H1 (cell line): ENCODE data around the gene TPSB2. TPM values are rescaled to one million over a fixed set of nuclear protein-coding genes. Genes with fewer than 3 reads are reported as not detected.

ENCODE experiments used
- CTCF ChIA-PET: fragments of 300-600 bp; sonication (Branson Sonifier 250); formaldehyde crosslinking; loops from one replicate; lab custom pipeline; 2021; ENCODE audit not compliant: partially characterized antibody; lab: Charles Lee
- POLR2A ChIA-PET: fragments of 300-600 bp; sonication (Branson Sonifier 250); formaldehyde crosslinking; loops from one replicate; lab custom pipeline; 2021; ENCODE audit warnings: inconsistent platforms; ENCODE audit not compliant: partially characterized antibody; lab: Charles Lee
- DNase-seq, 2 experiments: peaks; one replicate each; pipeline versions ENCODE4 v3.0.0 to v3.0.0-alpha.2; 2010 to 2022; ENCODE audit warnings: low spot score in 2 of 2, low read depth in 1 of 2, mixed read lengths in 1 of 2
- FAIRE-seq: peaks from 2 replicates; lab custom pipeline; 2011; peaks lifted over from hg19 to GRCh38; lab: Jason Lieb, UNC
- H2AFZ ChIP-seq: 2 replicates; pipeline ENCODE4 v1.8.1; 2012; ENCODE audit warnings: low read length, inconsistent platforms
- H2AK5ac ChIP-seq: 2 replicates; pipeline ENCODE4 v1.6.1; 2013; ENCODE audit warnings: low read depth, low read length
- H2BK120ac ChIP-seq: replicated peaks from 2 replicates; pipeline ENCODE3; 2013; ENCODE audit warnings: low read depth, low read length, inconsistent platforms
- H2BK12ac ChIP-seq: 2 replicates; pipeline ENCODE4 v1.6.1; 2013; ENCODE audit warnings: low read depth, low read length
- H2BK15ac ChIP-seq: 2 replicates; pipeline ENCODE4 v1.6.1; 2013; ENCODE audit warnings: low read length
- H2BK20ac ChIP-seq: 2 replicates; pipeline ENCODE4 v1.6.1; 2013; ENCODE audit warnings: low read length
- H2BK5ac ChIP-seq: 2 replicates; pipeline ENCODE4 v1.6.1; 2013; ENCODE audit warnings: low read depth, low read length
- H3K14ac ChIP-seq: 2 replicates; pipeline ENCODE4 v1.6.1; 2013; ENCODE audit warnings: inconsistent platforms; ENCODE audit not compliant: insufficient read length
- H3K18ac ChIP-seq: 2 replicates; pipeline ENCODE4 v1.6.1; 2013; ENCODE audit warnings: low read length; ENCODE audit errors: extremely low read depth
- H3K23ac ChIP-seq: 2 replicates; pipeline ENCODE4 v1.6.1; 2013; ENCODE audit warnings: inconsistent platforms; ENCODE audit not compliant: insufficient read length
- H3K23me2 ChIP-seq: 2 replicates; pipeline ENCODE4 v1.6.1; 2013; ENCODE audit warnings: low read depth, low read length
- H3K27ac ChIP-seq: 2 replicates; pipeline ENCODE4 v1.6.1; 2011; ENCODE audit warnings: low read depth, low read length, inconsistent platforms
- H3K27me3 ChIP-seq, 4 experiments: replicated peaks in 1 of 4; 1 replicate in 1 of 4; 2 replicates in 3 of 4; pipeline versions ENCODE4 v1.6.1 to v1.8.1; 2011 to 2013; ENCODE audit warnings: low read length in 3 of 4, mild to moderate bottlenecking in 3 of 4, inconsistent platforms in 2 of 4, mixed read lengths in 2 of 4, moderate library complexity in 1 of 4; ENCODE audit not compliant: control insufficient read depth in 3 of 4, insufficient read depth in 3 of 4; ENCODE audit errors: extremely low read depth in 1 of 4
- H3K36me3 ChIP-seq, 4 experiments: 2 replicates each; pipeline versions ENCODE4 v1.6.1 to v1.8.1; 2011 to 2013; ENCODE audit warnings: mild to moderate bottlenecking in 4 of 4, low read length in 3 of 4, moderate library complexity in 2 of 4, control low read depth in 1 of 4, inconsistent platforms in 1 of 4; ENCODE audit not compliant: insufficient read depth in 4 of 4, control insufficient read depth in 2 of 4
- H3K4ac ChIP-seq: replicated peaks from 2 replicates; pipeline ENCODE3; 2013; ENCODE audit warnings: low read length, low read depth, mixed read lengths, inconsistent platforms; ENCODE audit not compliant: insufficient read length
- H3K4me1 ChIP-seq, 4 experiments: replicated peaks in 1 of 4; 1 replicate in 1 of 4; 2 replicates in 3 of 4; pipeline versions ENCODE4 v1.6.1 to v1.8.1; 2011 to 2013; ENCODE audit warnings: low read length in 3 of 4, inconsistent platforms in 2 of 4, mixed read lengths in 1 of 4; ENCODE audit not compliant: insufficient read depth in 4 of 4, control insufficient read depth in 3 of 4
- H3K4me2 ChIP-seq, 2 experiments: 2 replicates each; pipeline versions ENCODE4 v1.6.1 to v1.8.1; 2011 to 2013; ENCODE audit warnings: low read depth in 2 of 2, low read length in 2 of 2, control low read depth in 1 of 2, inconsistent platforms in 1 of 2, mild to moderate bottlenecking in 1 of 2; ENCODE audit not compliant: insufficient read depth in 1 of 2
- H3K4me3 ChIP-seq, 4 experiments: fragments of 200-600, 300-600 bp in 1 of 4; sonication (generic), shearing (Covaris generic), sonication (Bioruptor Twin) in 1 of 4; 2 replicates each; pipeline versions ENCODE4 v1.5.1 to v1.8.1; 2011 to 2016; ENCODE audit warnings: low read length in 4 of 4, low read depth in 3 of 4, control low read depth in 2 of 4, inconsistent platforms in 2 of 4, mild to moderate bottlenecking in 2 of 4, mixed read lengths in 1 of 4, moderate library complexity in 1 of 4; ENCODE audit not compliant: insufficient read depth in 2 of 4; ENCODE audit errors: extremely low read depth in 1 of 4
- H3K56ac ChIP-seq: replicated peaks from 2 replicates; pipeline ENCODE3; 2013; ENCODE audit warnings: low read depth, mild to moderate bottlenecking, mixed read lengths, low read length, inconsistent platforms; ENCODE audit not compliant: insufficient read length
- H3K79me1 ChIP-seq: 2 replicates; pipeline ENCODE4 v1.6.1; 2013; ENCODE audit warnings: low read depth, low read length, control low read depth
- H3K79me2 ChIP-seq, 2 experiments: 2 replicates each; pipeline versions ENCODE4 v1.6.1 to v1.8.1; 2012 to 2013; ENCODE audit warnings: low read length in 2 of 2, mild to moderate bottlenecking in 2 of 2, inconsistent platforms in 1 of 2; ENCODE audit not compliant: insufficient read depth in 2 of 2, control insufficient read depth in 1 of 2
- H3K9ac ChIP-seq, 4 experiments: replicated peaks in 1 of 4; 1 replicate in 1 of 4; 2 replicates in 3 of 4; pipeline versions ENCODE4 v1.6.1 to v1.8.1; 2011 to 2013; ENCODE audit warnings: low read depth in 3 of 4, low read length in 3 of 4, control low read depth in 2 of 4, mild to moderate bottlenecking in 2 of 4, moderate library complexity in 2 of 4, inconsistent platforms in 1 of 4; ENCODE audit errors: extremely low read depth in 1 of 4
- H3K9me3 ChIP-seq, 2 experiments: 2 replicates each; pipeline versions ENCODE4 v1.6.1 to v1.8.1; 2012 to 2013; ENCODE audit warnings: mild to moderate bottlenecking in 2 of 2, moderate library complexity in 2 of 2, control low read depth in 1 of 2, inconsistent platforms in 1 of 2, low read depth in 1 of 2, low read length in 1 of 2, mixed read lengths in 1 of 2; ENCODE audit not compliant: insufficient read depth in 2 of 2
- H4K20me1 ChIP-seq, 2 experiments: replicated peaks in 1 of 2; 2 replicates each; pipeline versions ENCODE3 to v1.8.1; 2011 to 2013; ENCODE audit warnings: inconsistent platforms in 2 of 2, low read length in 2 of 2, mild to moderate bottlenecking in 1 of 2; ENCODE audit not compliant: insufficient read depth in 2 of 2, control insufficient read depth in 1 of 2
- H4K5ac ChIP-seq: 2 replicates; pipeline ENCODE4 v1.6.1; 2013; ENCODE audit warnings: low read length, low read depth, mixed read lengths, inconsistent platforms; ENCODE audit not compliant: insufficient read length
- H4K8ac ChIP-seq: 2 replicates; pipeline ENCODE4 v1.8.0; 2013; ENCODE audit warnings: mild to moderate bottlenecking, moderate library complexity, low read length, inconsistent platforms; ENCODE audit not compliant: insufficient read depth; ENCODE audit errors: extremely low read depth
- H4K91ac ChIP-seq: replicated peaks from 2 replicates; pipeline ENCODE3; 2013; ENCODE audit warnings: low read length, mixed read lengths, inconsistent platforms; ENCODE audit not compliant: insufficient read length
- GTF2F1 ChIP-seq: IDR thresholded peaks from 2 replicates; pipeline ENCODE4 v1.6.1; 2012; ENCODE audit warnings: low read depth, low read length, improper control_type of control experiment, borderline replicate concordance
- KDM1A ChIP-seq: fragments of 200-600, 300-600 bp; sonication (generic); IDR thresholded peaks from 2 replicates; pipeline ENCODE4 v1.7.1; 2016; ENCODE audit warnings: mild to moderate bottlenecking, low read length, borderline replicate concordance
- POLR2A ChIP-seq, 2 experiments: IDR thresholded peaks; 1 replicate in 1 of 2; 2 replicates in 1 of 2; pipeline ENCODE4 v1.6.1; 2011; ENCODE audit warnings: low read depth in 2 of 2, low read length in 2 of 2, mild to moderate bottlenecking in 2 of 2; ENCODE audit errors: control extremely low read depth in 1 of 2
- RAD21 ChIP-seq, 2 experiments: IDR thresholded peaks in 1 of 2; conservative IDR thresholded peaks in 1 of 2; 2 replicates each; pipeline ENCODE4 v1.6.1; 2011; ENCODE audit warnings: low read depth in 2 of 2, low read length in 2 of 2, improper control_type of control experiment in 1 of 2, inconsistent platforms in 1 of 2, mild to moderate bottlenecking in 1 of 2, moderate library complexity in 1 of 2
- SAP30 ChIP-seq: fragments of 300-600 bp; sonication (generic); IDR thresholded peaks from 2 replicates; pipeline ENCODE4 v1.7.1; 2012; ENCODE audit warnings: low read length, moderate library complexity, mild to moderate bottlenecking, inconsistent platforms; ENCODE audit not compliant: insufficient read depth, insufficient replicate concordance
- TBP ChIP-seq: IDR thresholded peaks from 2 replicates; pipeline ENCODE4 v1.6.1; 2011; ENCODE audit warnings: low read depth, low read length, improper control_type of control experiment
- WGBS, 2 experiments: shearing (Covaris generic) in 1 of 2; methylation state at CpG; one replicate each; pipeline versions ENCODE4 v1.1.6 to v1.1.7; 2013 to 2015; ENCODE audit warnings: low lambda C conversion rate in 2 of 2, mixed read lengths in 2 of 2, inconsistent platforms in 1 of 2, low coverage in 1 of 2, missing lambda C conversion rate in 1 of 2; ENCODE audit not compliant: insufficient replicate concordance in 2 of 2, insufficient coverage in 1 of 2, insufficient read length in 1 of 2; ENCODE audit errors: extremely low coverage in 1 of 2, missing lambda C conversion rate in 1 of 2; 5-methylcytosine and 5-hydroxymethylcytosine counted together
- polyA plus RNA-seq, 7 experiments: library from polyadenylated mRNA; depleted of rRNA in 3 of 7; stranded (reverse) in 5 of 7; unstranded in 2 of 7; fragments of >200 nt in 5 of 7; fragments of 200-250 nt in 2 of 7; gene quantifications; 1 replicate in 5 of 7; 2 replicates in 1 of 7; 4 replicates in 1 of 7; pipeline versions ENCODE4 v1.2.1 to v1.2.3, GENCODE V29; 2011 to 2013; ENCODE audit warnings: missing spikeins in 2 of 7, mixed read lengths in 2 of 7
- total RNA-seq: library from RNA; stranded (reverse); fragmentation: NEBNext Ultra II Directional; extraction: Animal tissue kit (Norgen Biotek cat#: 25700); gene quantifications from 2 replicates; pipeline ENCODE4 v1.2.1, GENCODE V29; 2021

The TPSB2 gene
- total and polyA plus RNA-seq, 2 of the 8 experiments (the other 6 are each of a cell fraction or from before 2014, with no cell fraction given) = 0.08 TPM; not detected in 1

- no peak overlapping the region for H2AFZ ChIP-seq
- FAIRE-seq (no peak), DNase-seq (no peak)
- no peak overlapping the region for H3K14ac ChIP-seq
- peaks cover 3% of the 10 kb centered on the region; the same call in 1 of the 2 replicates for H3K23me2 ChIP-seq
- H2BK12ac ChIP-seq = peak overlapping the region; percentile 80; the same call in 1 of the 2 replicates
- H3K4me1 ChIP-seq = peaks cover 0 to 11% (median 6%) of the 10 kb centered on the region in 4 experiments; a peak in 6 of 7 replicates
- ChIA-PET POLR2A (interaction anchor here (1.1 to 1.5 kb wide), 2 partner anchors 12 to 40 kb away, joined by 3 read pairs; no protein-coding TSS in a partner anchor), CTCF (interaction anchor here (1.5 to 2.0 kb wide), 3 partner anchors 9 to 15 kb away, joined by 4 to 6 read pairs (median 5); no protein-coding TSS in a partner anchor)
- H3K4me2 ChIP-seq = no peak overlapping the region
- H4K8ac ChIP-seq = no peak overlapping the region
- H3K4ac ChIP-seq = no peak overlapping the region
- H3K9me3 ChIP-seq = no peaks in the 10 kb centered on the region
- H2BK5ac ChIP-seq = peak overlapping the region; percentile 81; the same call in 1 of the 2 replicates
- H3K4me3 ChIP-seq = no peak overlapping the region
- no peak overlapping the region for H2BK120ac ChIP-seq
- no peaks in the 10 kb centered on the region for H3K79me1 ChIP-seq
- 92% methylated on average over 13 of the region's 19 CpGs; no CpG with 5 or more reads in 1 of the 2 experiments for WGBS, 2 experiments
- peak overlapping the region; percentile 65 for H4K91ac ChIP-seq
- no peak overlapping the region for H4K5ac ChIP-seq
- H3K18ac ChIP-seq = no peak overlapping the region
- H3K36me3 ChIP-seq = no peaks in the 10 kb centered on the region
- H3K9ac ChIP-seq = no peak overlapping the region
- H2BK20ac ChIP-seq = no peak overlapping the region
- H3K56ac ChIP-seq = no peak overlapping the region
- 0 out of 7 replicates have a peak, but pooled peaks cover 0 to 2% (median 0%) of the 10 kb centered on the region in 4 experiments for H3K27me3 ChIP-seq
- H3K79me2 ChIP-seq = no peaks in the 10 kb centered on the region
- H3K27ac ChIP-seq = no peak overlapping the region
- peak overlapping the region; percentile 72; the same call in 1 of the 2 replicates for H2BK15ac ChIP-seq
- H4K20me1 ChIP-seq = peaks cover 0 to 2% of the 10 kb centered on the region in 2 experiments
- H2AK5ac ChIP-seq = no peak overlapping the region
- no peak overlapping the region for H3K23ac ChIP-seq
- TF ChIP-seq SAP30 (no peak), TBP (no peak), GTF2F1 (no peak), RAD21 (IDR thresholded peaks at IDR 0.05 in 1 of 2, conservative IDR thresholded peaks at IDR 0.05 in 1 of 2; ENCODE audit: low read depth in 2 of 2, low read length in 2 of 2) (no peak), POLR2A (IDR thresholded peaks at IDR 0.05; ENCODE audit: control extremely low read depth in 1 of 2, low read depth in 2 of 2, low read length in 2 of 2) (no peak), KDM1A (no peak)
Measured at GRCh38 chr16:1277151-1277598, 47.2 kb upstream of the TPSB2 start.
